Chondrocyte (in vitro differentiated cells): ENCODE data around the gene TIMMDC1. TPM values are rescaled to one million over a fixed set of nuclear protein-coding genes. Genes with fewer than 3 reads are reported as not detected.

Source experiments
- DNase-seq: peaks from one replicate; pipeline ENCODE4 v3.0.0; 2021; ENCODE audit warnings: mixed read lengths, low spot score
- H3K27ac Mint-ChIP-seq: one replicate; pipeline ENCODE4 v1.8.0; 2021; ENCODE audit warnings: mild to moderate bottlenecking, moderate library complexity, mixed read lengths; ENCODE audit not compliant: unreplicated experiment
- H3K27me3 Mint-ChIP-seq: 2 replicates; pipeline ENCODE4 v1.8.0; 2021; ENCODE audit warnings: low read depth, mixed read lengths
- H3K36me3 Mint-ChIP-seq: 2 replicates; pipeline ENCODE4 v1.8.0; 2021; ENCODE audit warnings: low read depth, mixed read lengths
- H3K4me1 Mint-ChIP-seq: 2 replicates; pipeline ENCODE4 v1.8.0; 2021; ENCODE audit warnings: low read depth, mild to moderate bottlenecking, mixed read lengths
- H3K4me3 Mint-ChIP-seq: one replicate; pipeline ENCODE4 v1.8.0; 2021; ENCODE audit warnings: mild to moderate bottlenecking, moderate library complexity, mixed read lengths; ENCODE audit not compliant: unreplicated experiment
- H3K9me3 Mint-ChIP-seq: 2 replicates; pipeline ENCODE4 v1.8.0; 2021; ENCODE audit warnings: low read depth, mixed read lengths
- total RNA-seq: library from RNA; stranded (reverse); gene quantifications from 3 replicates; pipeline ENCODE4 v1.2.1, GENCODE V29; 2021
- TF ChIP-seq, protein P1 (sequence below): fragments of 200-600 bp; sonication (generic); IDR thresholded peaks from 2 replicates; pipeline ENCODE4 v1.5.0; 2021; ENCODE audit warnings: antibody characterized with exemption, mild to moderate bottlenecking, moderate library complexity

Gene TIMMDC1
- total RNA-seq, 1 donor from 2014 or later: 94.8 TPM

GRCh38 chr3:119483101-119483500, 15.2 kb upstream of the TIMMDC1 start:
- DNase-seq: no peak
- H3K4me3 Mint-ChIP-seq: no peak overlapping the region
- no peaks in the 10 kb centered on the region for H3K27me3 Mint-ChIP-seq
- H3K9me3 Mint-ChIP-seq: no peaks in the 10 kb centered on the region
- TF ChIP-seq, protein P1, sequence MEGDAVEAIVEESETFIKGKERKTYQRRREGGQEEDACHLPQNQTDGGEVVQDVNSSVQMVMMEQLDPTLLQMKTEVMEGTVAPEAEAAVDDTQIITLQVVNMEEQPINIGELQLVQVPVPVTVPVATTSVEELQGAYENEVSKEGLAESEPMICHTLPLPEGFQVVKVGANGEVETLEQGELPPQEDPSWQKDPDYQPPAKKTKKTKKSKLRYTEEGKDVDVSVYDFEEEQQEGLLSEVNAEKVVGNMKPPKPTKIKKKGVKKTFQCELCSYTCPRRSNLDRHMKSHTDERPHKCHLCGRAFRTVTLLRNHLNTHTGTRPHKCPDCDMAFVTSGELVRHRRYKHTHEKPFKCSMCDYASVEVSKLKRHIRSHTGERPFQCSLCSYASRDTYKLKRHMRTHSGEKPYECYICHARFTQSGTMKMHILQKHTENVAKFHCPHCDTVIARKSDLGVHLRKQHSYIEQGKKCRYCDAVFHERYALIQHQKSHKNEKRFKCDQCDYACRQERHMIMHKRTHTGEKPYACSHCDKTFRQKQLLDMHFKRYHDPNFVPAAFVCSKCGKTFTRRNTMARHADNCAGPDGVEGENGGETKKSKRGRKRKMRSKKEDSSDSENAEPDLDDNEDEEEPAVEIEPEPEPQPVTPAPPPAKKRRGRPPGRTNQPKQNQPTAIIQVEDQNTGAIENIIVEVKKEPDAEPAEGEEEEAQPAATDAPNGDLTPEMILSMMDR: no peak
- H3K36me3 Mint-ChIP-seq: peaks cover 17% of the 10 kb centered on the region
- no peak overlapping the region for H3K27ac Mint-ChIP-seq
- H3K4me1 Mint-ChIP-seq: no peaks in the 10 kb centered on the region

DNA sequence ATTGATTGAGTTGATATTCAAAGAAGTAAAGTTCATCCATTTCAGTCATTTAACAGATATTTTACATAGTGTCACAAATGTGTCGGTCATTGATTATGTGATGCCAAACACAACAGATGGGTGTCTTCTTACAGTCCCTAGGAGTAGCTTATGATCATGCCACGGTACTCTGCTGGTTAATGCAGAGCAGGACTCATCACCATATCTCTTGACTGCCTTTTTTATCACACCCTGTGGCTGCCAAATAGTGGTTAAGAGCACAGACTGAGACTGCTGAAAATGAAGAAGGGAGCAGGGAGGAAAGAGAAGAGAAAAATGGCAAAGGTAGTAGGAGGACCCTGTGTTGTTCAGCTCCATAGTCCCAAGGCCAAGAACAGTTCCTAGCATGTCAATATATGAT, 12.8 kb upstream of the TIMMDC1 start:
- no peak overlapping the region for H3K27ac Mint-ChIP-seq
- TF ChIP-seq, protein P1: no peak
- no peak for DNase-seq
- no peaks in the 10 kb centered on the region for H3K9me3 Mint-ChIP-seq
- H3K27me3 Mint-ChIP-seq: no peaks in the 10 kb centered on the region
- no peak overlapping the region for H3K4me3 Mint-ChIP-seq
- peaks cover 17% of the 10 kb centered on the region for H3K36me3 Mint-ChIP-seq
- H3K4me1 Mint-ChIP-seq: no peaks in the 10 kb centered on the region

GRCh38 chr3:119490153-119490552, 8.2 kb upstream of the TIMMDC1 start:
- Mint-ChIP-seq H3K27ac (no peak overlapping the region), H3K4me1 (no peaks in the 10 kb centered on the region), H3K36me3 (peaks cover 10% of the 10 kb centered on the region), H3K27me3 (no peaks in the 10 kb centered on the region), H3K9me3 (no peaks in the 10 kb centered on the region), H3K4me3 (no peak overlapping the region)
- TF ChIP-seq, protein P1: peak; percentile 10
- DNase-seq: no peak

DNA sequence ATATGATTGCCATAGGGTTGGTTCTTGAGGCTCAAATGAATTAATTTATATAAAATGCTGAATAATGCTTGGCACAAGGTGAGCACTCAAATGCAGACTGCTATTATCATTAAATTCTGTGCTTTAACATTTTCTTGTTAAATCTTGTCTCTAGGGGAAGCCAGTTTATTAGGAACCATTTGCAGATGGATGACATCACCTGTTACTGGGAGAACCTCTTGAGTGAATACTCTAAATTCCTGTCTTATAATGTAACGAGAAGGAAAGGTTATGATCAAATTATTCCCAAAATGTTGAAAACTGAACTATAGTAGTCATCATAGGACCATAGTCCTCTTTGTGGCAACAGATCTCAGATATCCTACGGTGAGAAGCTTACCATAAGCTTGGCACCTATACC, 6.2 kb upstream of the TIMMDC1 start:
- H3K4me3 Mint-ChIP-seq: no peak overlapping the region
- H3K9me3 Mint-ChIP-seq: no peaks in the 10 kb centered on the region
- H3K27ac Mint-ChIP-seq: no peak overlapping the region
- TF ChIP-seq, protein P1: no peak
- no peak for DNase-seq
- no peaks in the 10 kb centered on the region for H3K27me3 Mint-ChIP-seq
- H3K36me3 Mint-ChIP-seq: peaks cover 1% of the 10 kb centered on the region
- H3K4me1 Mint-ChIP-seq: peaks cover 4% of the 10 kb centered on the region

GRCh38 chr3:119492810-119493209, 5.5 kb upstream of the TIMMDC1 start:
- no peak for DNase-seq
- H3K36me3 Mint-ChIP-seq: peaks cover 1% of the 10 kb centered on the region
- H3K9me3 Mint-ChIP-seq: no peaks in the 10 kb centered on the region
- no peak overlapping the region for H3K4me3 Mint-ChIP-seq
- H3K27me3 Mint-ChIP-seq: no peaks in the 10 kb centered on the region
- no peak overlapping the region for H3K27ac Mint-ChIP-seq
- TF ChIP-seq, protein P1: no peak
- peaks cover 10% of the 10 kb centered on the region for H3K4me1 Mint-ChIP-seq
